ENCODE data around the gene NR2C2.

DNA sequence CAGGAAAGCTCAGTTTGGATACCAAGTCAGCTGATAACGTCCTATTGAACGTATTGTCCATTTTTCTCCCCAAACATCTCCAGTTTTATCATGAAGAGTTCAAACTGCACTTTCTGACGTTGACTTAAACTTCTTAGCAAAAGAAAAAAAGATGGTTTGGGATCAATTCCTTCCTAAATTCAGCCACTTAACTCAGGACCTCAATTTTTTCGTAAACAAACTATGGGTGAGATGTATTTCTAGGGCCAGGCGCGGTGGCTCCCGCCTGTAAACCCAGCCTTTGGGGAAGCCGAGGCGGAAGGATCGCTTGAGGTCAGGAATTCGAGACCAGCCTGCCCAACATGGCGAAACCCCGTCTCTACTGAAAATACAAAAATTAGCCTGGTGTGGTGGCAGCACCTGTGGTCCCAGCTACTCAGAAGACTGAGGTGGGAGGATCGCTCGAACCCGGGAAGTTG lies 118.2 kb downstream of the NR2C2 start:
- TF ChIP-seq, protein P1, sequence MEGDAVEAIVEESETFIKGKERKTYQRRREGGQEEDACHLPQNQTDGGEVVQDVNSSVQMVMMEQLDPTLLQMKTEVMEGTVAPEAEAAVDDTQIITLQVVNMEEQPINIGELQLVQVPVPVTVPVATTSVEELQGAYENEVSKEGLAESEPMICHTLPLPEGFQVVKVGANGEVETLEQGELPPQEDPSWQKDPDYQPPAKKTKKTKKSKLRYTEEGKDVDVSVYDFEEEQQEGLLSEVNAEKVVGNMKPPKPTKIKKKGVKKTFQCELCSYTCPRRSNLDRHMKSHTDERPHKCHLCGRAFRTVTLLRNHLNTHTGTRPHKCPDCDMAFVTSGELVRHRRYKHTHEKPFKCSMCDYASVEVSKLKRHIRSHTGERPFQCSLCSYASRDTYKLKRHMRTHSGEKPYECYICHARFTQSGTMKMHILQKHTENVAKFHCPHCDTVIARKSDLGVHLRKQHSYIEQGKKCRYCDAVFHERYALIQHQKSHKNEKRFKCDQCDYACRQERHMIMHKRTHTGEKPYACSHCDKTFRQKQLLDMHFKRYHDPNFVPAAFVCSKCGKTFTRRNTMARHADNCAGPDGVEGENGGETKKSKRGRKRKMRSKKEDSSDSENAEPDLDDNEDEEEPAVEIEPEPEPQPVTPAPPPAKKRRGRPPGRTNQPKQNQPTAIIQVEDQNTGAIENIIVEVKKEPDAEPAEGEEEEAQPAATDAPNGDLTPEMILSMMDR (IDR thresholded peaks at IDR 0.05), result no peak
- TF ChIP-seq POLR2A (IDR thresholded peaks at IDR 0.05), result no peak
- no peak for TF ChIP-seq EP300 (IDR thresholded peaks at IDR 0.05)

All from ovary (tissue), 3 donors.